Neutrophil (primary cell): ENCODE results near the gene PPP1R3F.

Experiments used
- H3K27ac ChIP-seq: fragments of 200-600 bp; sonication (generic); 2 replicates; pipeline ENCODE4 v1.5.1; 2016; ENCODE audit warnings: mild to moderate bottlenecking, moderate library complexity
- H3K27me3 ChIP-seq: fragments of 200-600 bp; sonication (generic); 2 replicates; pipeline ENCODE4 v1.6.0; 2016; ENCODE audit warnings: mild to moderate bottlenecking
- H3K36me3 ChIP-seq: fragments of 200-600 bp; sonication (generic); 2 replicates; pipeline ENCODE4 v1.5.1; 2017
- H3K4me1 ChIP-seq, 2 experiments: fragments of 200-600 bp in 1 of 2; sonication (generic) in 1 of 2; 1 replicate in 1 of 2; 2 replicates in 1 of 2; pipeline versions ENCODE4 v1.5.1 to v1.6.1; 2013 to 2016; ENCODE audit warnings: low read depth in 1 of 2, low read length in 1 of 2, mild to moderate bottlenecking in 1 of 2, moderate library complexity in 1 of 2; ENCODE audit not compliant: control insufficient read depth in 1 of 2, insufficient read depth in 1 of 2
- H3K4me3 ChIP-seq, 2 experiments: fragments of 200-600 bp in 1 of 2; sonication (generic) in 1 of 2; 1 replicate in 1 of 2; 2 replicates in 1 of 2; pipeline ENCODE4 v1.5.1; 2013 to 2016; ENCODE audit warnings: low read depth in 1 of 2, low read length in 1 of 2, mild to moderate bottlenecking in 1 of 2, moderate library complexity in 1 of 2
- H3K9me3 ChIP-seq: fragments of 200-600 bp; sonication (generic); 2 replicates; pipeline ENCODE4 v1.5.1; 2016
- TF ChIP-seq, protein P1 (sequence below): fragments of 200-600 bp; sonication (generic); IDR thresholded peaks from 2 replicates; pipeline ENCODE4 v1.5.1; 2016; ENCODE audit warnings: antibody characterized with exemption

The PPP1R3F gene, protein sequence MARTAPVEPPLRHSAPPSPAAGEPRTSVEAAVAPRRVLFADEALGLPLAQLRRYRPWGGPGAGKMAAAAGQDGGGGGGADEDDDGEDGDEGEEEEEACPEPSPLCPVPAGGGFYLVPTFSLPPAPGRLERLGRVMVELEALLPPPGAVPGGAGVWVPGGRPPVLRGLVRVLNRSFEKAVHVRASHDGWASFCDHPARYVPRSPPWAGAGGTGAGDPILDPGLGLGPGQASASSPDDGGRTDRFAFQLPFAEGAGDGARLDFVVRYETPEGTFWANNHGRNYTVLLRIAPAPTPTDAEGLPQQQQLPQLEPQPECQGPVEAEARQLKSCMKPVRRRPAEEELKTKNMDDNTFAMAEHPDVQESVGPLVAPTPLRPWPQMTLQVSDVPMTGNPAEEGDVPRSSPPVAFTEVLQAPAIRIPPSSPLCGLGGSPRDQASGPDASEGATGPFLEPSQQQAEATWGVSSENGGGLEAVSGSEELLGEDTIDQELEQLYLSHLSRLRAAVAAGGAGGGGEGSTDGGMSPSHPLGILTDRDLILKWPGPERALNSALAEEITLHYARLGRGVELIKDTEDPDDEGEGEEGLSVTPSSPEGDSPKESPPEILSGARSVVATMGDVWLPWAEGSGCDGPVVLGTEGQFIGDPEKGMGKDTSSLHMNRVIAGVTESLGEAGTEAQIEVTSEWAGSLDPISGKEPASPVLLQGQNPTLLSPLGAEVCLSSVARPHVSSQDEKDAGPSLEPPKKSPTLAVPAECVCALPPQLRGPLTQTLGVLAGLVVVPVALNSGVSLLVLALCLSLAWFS

DNA sequence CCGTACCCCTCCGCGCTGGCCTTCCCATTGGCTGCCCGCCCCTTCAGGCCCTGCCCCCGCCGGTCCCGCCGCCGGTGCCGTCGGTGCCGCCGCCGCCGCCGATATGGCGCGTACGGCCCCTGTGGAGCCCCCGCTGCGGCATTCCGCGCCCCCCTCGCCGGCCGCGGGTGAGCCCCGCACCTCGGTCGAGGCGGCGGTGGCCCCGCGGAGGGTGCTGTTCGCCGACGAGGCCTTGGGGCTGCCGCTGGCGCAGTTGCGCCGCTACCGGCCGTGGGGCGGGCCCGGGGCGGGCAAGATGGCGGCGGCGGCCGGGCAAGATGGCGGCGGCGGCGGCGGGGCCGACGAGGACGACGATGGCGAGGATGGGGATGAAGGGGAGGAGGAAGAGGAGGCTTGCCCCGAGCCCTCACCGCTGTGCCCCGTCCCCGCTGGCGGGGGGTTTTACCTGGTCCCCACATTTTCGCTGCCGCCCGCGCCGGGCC is at the start of gene PPP1R3F:
Gene PPP1R3F, plus strand, starts transcription at position 27 of the 482 bp plus-strand sequence. Its CDS starts 77 bp downstream, at position 104.
- TF ChIP-seq, protein P1, sequence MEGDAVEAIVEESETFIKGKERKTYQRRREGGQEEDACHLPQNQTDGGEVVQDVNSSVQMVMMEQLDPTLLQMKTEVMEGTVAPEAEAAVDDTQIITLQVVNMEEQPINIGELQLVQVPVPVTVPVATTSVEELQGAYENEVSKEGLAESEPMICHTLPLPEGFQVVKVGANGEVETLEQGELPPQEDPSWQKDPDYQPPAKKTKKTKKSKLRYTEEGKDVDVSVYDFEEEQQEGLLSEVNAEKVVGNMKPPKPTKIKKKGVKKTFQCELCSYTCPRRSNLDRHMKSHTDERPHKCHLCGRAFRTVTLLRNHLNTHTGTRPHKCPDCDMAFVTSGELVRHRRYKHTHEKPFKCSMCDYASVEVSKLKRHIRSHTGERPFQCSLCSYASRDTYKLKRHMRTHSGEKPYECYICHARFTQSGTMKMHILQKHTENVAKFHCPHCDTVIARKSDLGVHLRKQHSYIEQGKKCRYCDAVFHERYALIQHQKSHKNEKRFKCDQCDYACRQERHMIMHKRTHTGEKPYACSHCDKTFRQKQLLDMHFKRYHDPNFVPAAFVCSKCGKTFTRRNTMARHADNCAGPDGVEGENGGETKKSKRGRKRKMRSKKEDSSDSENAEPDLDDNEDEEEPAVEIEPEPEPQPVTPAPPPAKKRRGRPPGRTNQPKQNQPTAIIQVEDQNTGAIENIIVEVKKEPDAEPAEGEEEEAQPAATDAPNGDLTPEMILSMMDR, result peak; percentile 17
- H3K27me3 ChIP-seq, result no peaks in the 10 kb centered on the region
- H3K36me3 ChIP-seq, result no peaks in the 10 kb centered on the region
- peak within 1 kb of the TSS; percentile 96 for H3K27ac ChIP-seq
- H3K9me3 ChIP-seq, result no peaks in the 10 kb centered on the region
- peak within 1 kb of the TSS; percentile 68 to 76 for H3K4me3 ChIP-seq
- H3K4me1 ChIP-seq, result peaks cover 18 to 37% of the 10 kb centered on the region in 2 experiments

DNA sequence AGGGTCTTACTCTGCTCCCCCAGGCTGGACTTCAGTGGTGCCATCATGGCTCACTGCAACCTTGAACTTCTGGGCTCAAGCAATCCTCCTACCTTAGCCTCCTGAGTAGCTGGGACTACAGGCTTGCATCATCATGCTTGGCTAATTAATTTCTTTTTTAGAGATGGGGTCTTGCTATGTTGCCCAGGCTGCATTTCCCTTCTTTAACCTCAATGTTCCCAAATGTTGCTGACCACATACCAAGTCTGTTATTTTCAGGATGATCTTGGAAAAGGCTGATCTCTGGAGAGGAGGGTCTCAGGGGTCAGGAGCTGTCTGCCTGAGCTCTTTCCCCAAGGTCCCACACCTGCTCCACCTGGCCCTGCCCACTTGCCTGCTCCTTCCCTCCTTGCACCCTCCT is 49.5 kb upstream of the PPP1R3F start:
- Histone ChIP-seq H3K4me3 (no peak overlapping the region), H3K27ac (no peak overlapping the region), H3K27me3 (no peaks in the 10 kb centered on the region), H3K36me3 (no peaks in the 10 kb centered on the region), H3K4me1 (peaks cover 0 to 2% of the 10 kb centered on the region in 2 experiments), H3K9me3 (no peaks in the 10 kb centered on the region)
- TF ChIP-seq, protein P1, result no peak

DNA sequence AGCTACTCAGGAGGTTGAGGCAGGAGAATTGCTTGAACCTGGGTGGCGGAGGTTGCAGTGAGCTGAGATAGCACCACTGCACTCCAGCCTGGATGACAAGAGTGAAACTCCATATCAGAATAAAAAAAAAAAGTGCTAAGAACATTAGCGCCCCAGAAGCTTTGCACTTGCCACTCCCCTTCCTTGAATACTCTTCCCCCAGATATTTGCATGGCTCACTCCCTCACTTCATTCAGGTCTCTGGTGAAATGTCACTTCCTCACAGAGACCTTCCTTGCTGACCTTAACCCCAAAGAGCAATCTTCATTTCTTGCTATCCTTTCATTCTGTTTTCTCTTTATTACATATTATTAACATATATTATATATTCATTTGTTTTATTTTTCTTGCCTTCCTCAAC is 47.7 kb upstream of the PPP1R3F start:
- no peaks in the 10 kb centered on the region for H3K36me3 ChIP-seq
- peaks cover 0 to 2% of the 10 kb centered on the region in 2 experiments for H3K4me1 ChIP-seq
- TF ChIP-seq, protein P1, result no peak
- H3K27ac ChIP-seq, result no peak overlapping the region
- H3K9me3 ChIP-seq, result no peaks in the 10 kb centered on the region
- H3K4me3 ChIP-seq, result no peak overlapping the region
- H3K27me3 ChIP-seq, result no peaks in the 10 kb centered on the region

DNA sequence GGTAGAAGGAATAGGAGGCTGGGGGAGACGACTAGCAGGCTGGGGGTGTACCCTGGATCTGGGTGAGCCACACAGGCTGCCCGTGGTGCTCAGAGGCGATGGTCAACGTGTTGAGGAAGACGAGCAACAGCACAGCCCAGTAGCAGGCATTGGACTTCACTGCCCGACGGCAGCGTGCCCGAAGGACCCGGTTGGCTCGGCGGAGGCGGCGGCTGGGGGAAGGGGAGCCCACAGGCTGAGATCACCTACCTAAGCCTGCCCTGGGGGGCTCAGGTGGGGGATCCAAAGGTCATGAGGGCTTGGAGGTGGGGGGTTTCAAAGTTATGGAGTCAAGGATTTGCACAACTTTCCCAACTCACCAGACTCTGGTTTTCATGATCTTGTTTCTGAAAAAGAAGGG is 43.7 kb upstream of the PPP1R3F start:
- TF ChIP-seq, protein P1, result no peak
- Histone ChIP-seq H3K36me3 (no peaks in the 10 kb centered on the region), H3K4me3 (no peak overlapping the region), H3K27me3 (no peaks in the 10 kb centered on the region), H3K4me1 (peaks cover 0 to 5% of the 10 kb centered on the region in 2 experiments), H3K9me3 (no peaks in the 10 kb centered on the region), H3K27ac (no peak overlapping the region)

DNA sequence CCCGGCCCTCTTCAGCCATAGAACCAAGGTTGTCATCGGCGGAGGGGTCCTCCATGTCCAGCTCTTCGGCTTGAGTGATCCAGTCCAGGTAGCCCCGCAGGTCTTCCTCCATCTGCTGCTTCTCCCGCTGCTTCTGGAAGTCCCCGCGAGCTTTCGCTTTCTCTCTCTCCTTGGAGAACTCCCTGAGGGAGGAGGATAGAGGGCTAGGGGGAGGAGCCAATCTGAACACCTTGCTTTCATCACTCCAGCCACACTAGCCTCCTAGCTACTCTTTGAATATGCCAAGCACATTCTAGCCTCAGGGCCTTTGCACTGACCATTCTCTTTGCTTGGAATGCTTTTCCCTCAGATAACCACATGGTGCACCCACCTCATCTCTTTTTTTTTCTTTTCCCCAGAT is 42.6 kb upstream of the PPP1R3F start:
- Histone ChIP-seq H3K4me1 (peaks cover 5 to 9% of the 10 kb centered on the region in 2 experiments), H3K9me3 (no peaks in the 10 kb centered on the region), H3K27ac (no peak overlapping the region), H3K27me3 (no peaks in the 10 kb centered on the region), H3K4me3 (no peak overlapping the region), H3K36me3 (no peaks in the 10 kb centered on the region)
- TF ChIP-seq, protein P1, result no peak
